ENCODE measurements around the gene CCN6. TPM values are rescaled to one million over a fixed set of nuclear protein-coding genes. Genes with fewer than 3 reads are reported as not detected.

CCN6 gene
- total RNA-seq, 3 donors from 2014 or later (not counting 1 experiment from before 2014, with no cell fraction given) = not detected

DNA sequence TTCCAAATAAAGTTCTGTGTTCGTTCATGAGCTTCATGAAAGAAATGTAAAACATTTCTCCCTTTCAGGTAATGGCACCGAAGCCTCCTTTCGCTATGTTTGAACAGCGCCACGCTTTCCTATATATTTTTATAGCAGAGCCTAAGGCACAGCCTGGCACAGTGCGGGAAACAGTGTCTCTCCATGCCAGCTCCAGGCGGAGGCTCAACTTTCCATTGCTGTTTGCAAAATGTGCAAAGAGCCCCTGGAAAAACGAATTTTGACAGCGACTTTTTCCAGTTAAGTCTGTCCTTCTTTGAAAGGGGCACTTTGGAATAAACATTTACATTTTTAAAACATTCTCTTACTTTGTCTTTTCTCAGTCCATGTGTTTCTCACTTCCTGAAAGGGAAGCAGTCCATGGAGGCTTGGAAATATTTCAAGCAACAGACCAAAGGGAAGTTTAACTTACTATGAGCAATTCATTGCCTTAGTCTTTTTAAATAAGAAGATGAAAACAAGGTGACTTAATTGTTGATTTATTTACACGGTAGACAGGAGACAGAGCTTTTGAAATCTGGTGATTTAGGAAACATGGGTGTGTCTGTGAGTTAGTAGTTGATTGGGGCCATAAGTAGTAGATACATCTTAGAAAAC is 769 bp downstream of the CCN6 start:
- ATAC-seq (no peak), DNase-seq (no peak)
- 86% methylated on average over 10 of the region's 10 CpGs for WGBS (ENCODE audit: insufficient coverage)
- Mint-ChIP-seq H3K4me1 (no peaks in the 10 kb centered on the region), H3K27ac (no peak overlapping the region), H3K9me3 (no peaks in the 10 kb centered on the region), H3K36me3 (no peaks in the 10 kb centered on the region), H3K27me3 (ENCODE audit: low read depth in 2 of 2) (peaks cover 5 to 8% of the 10 kb centered on the region in 2 donors), H3K4me3 (no peak overlapping the region)
- Histone ChIP-seq H3K27me3 (ENCODE audit: control insufficient read depth, insufficient read depth, low read length) (no peaks in the 10 kb centered on the region), H3K9me3 (ENCODE audit: control insufficient read depth, insufficient read depth, low read length) (no peaks in the 10 kb centered on the region), H3K4me1 (ENCODE audit: control insufficient read depth, insufficient read depth, low read length) (no peaks in the 10 kb centered on the region), H3K4me3 (ENCODE audit: low read length) (no peak overlapping the region), H3K36me3 (ENCODE audit: control insufficient read depth, insufficient read depth, low read length) (no peaks in the 10 kb centered on the region), H3K27ac (ENCODE audit: low read length) (no peak overlapping the region)
- TF ChIP-seq, protein P1, sequence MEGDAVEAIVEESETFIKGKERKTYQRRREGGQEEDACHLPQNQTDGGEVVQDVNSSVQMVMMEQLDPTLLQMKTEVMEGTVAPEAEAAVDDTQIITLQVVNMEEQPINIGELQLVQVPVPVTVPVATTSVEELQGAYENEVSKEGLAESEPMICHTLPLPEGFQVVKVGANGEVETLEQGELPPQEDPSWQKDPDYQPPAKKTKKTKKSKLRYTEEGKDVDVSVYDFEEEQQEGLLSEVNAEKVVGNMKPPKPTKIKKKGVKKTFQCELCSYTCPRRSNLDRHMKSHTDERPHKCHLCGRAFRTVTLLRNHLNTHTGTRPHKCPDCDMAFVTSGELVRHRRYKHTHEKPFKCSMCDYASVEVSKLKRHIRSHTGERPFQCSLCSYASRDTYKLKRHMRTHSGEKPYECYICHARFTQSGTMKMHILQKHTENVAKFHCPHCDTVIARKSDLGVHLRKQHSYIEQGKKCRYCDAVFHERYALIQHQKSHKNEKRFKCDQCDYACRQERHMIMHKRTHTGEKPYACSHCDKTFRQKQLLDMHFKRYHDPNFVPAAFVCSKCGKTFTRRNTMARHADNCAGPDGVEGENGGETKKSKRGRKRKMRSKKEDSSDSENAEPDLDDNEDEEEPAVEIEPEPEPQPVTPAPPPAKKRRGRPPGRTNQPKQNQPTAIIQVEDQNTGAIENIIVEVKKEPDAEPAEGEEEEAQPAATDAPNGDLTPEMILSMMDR (IDR thresholded peaks at IDR 0.05) = no peak
- intact Hi-C loops (cut with micrococcal nuclease) = no loop called here

DNA sequence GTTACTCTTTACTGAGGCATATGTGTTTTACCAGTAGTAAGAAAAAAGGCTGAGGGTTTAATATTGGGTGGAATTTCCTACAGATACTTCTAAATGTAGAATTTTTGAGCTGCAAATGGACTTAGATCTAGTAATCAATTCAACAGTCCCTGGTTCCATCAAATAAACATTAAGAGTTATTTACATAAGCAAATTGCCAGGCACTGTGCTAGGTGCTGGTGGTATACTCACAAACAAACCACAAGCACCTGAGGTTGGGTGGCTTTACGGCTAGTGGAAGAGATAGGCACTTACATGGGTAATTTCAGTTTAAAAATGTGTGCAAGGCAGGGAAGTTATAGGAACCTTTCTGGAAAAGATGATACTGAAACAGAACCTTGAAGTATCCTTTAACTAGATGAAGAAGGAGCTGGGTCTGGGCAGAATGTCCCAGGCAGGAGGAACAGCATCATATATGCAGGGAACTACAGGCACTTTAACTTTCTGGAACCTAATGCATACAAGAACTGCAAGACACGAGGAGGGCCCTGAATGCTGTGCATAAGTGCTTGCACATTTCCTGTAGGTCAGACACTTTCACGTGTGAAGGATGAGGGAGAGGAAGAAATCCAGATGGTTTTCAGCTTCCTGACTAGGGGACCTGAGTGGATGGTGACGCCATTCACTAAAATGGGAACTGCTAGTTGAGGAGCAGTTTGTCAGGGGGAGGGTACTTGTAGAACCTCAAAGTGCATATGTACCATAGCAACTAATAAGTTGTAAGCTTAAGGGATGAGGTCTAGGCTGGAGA is 4.5 kb downstream of the CCN6 start:
- no peaks in the 10 kb centered on the region for H3K36me3 ChIP-seq (ENCODE audit: control insufficient read depth, insufficient read depth, low read length)
- no peaks in the 10 kb centered on the region for H3K27me3 ChIP-seq (ENCODE audit: control insufficient read depth, insufficient read depth, low read length)
- Mint-ChIP-seq H3K27me3 (ENCODE audit: low read depth in 2 of 2) (peaks cover 5 to 8% of the 10 kb centered on the region in 2 donors), H3K4me3 (no peak overlapping the region), H3K36me3 (no peaks in the 10 kb centered on the region), H3K9me3 (no peaks in the 10 kb centered on the region), H3K27ac (no peak overlapping the region), H3K4me1 (no peaks in the 10 kb centered on the region)
- no peak for DNase-seq
- WGBS (ENCODE audit: insufficient coverage) = 28% methylated on average over 4 of the region's 4 CpGs
- no peak overlapping the region for H3K4me3 ChIP-seq (ENCODE audit: low read length)
- TF ChIP-seq, protein P1 (IDR thresholded peaks at IDR 0.05) = no peak
- H3K9me3 ChIP-seq (ENCODE audit: control insufficient read depth, insufficient read depth, low read length) = no peaks in the 10 kb centered on the region
- intact Hi-C loops (cut with micrococcal nuclease) = no loop called here
- H3K27ac ChIP-seq (ENCODE audit: low read length) = no peak overlapping the region
- ATAC-seq = no peak
- no peaks in the 10 kb centered on the region for H3K4me1 ChIP-seq (ENCODE audit: control insufficient read depth, insufficient read depth, low read length)

DNA sequence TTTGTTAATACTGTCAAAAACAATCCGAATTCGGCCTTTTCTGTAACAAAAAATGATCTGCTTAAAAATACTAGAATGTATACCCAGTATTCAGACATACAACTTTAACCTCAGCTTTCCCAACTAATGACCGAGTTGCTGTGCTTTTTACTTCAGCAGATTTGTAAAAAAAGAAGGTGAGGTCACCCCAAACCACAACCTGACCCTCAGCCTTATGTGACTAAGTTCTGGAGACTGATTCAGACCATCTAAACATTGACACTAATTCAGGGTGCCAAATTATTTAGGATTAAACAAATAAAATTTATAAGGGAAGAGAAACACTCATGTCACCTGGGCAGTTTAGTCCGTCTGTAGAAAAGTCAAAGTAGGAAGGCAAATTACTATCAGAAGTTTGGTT is 7.7 kb downstream of the CCN6 start:
- DNase-seq (no peak), ATAC-seq (no peak)
- H3K27me3 Mint-ChIP-seq (ENCODE audit: low read depth in 2 of 2) = peaks cover 0 to 8% of the 10 kb centered on the region in 2 donors
- H3K4me3 Mint-ChIP-seq = no peak overlapping the region
- no peaks in the 10 kb centered on the region for H3K4me1 ChIP-seq (ENCODE audit: control insufficient read depth, insufficient read depth, low read length)
- no peak overlapping the region for H3K27ac Mint-ChIP-seq
- TF ChIP-seq, protein P1 (IDR thresholded peaks at IDR 0.05) = no peak
- no peaks in the 10 kb centered on the region for H3K36me3 ChIP-seq (ENCODE audit: control insufficient read depth, insufficient read depth, low read length)
- no peaks in the 10 kb centered on the region for H3K9me3 Mint-ChIP-seq
- 83% methylated on average over 4 of the region's 4 CpGs for WGBS (ENCODE audit: insufficient coverage)
- H3K27ac ChIP-seq (ENCODE audit: low read length) = no peak overlapping the region
- H3K9me3 ChIP-seq (ENCODE audit: control insufficient read depth, insufficient read depth, low read length) = no peaks in the 10 kb centered on the region
- H3K4me1 Mint-ChIP-seq = no peaks in the 10 kb centered on the region
- intact Hi-C loops (cut with micrococcal nuclease) = no loop called here
- no peak overlapping the region for H3K4me3 ChIP-seq (ENCODE audit: low read length)
- no peaks in the 10 kb centered on the region for H3K36me3 Mint-ChIP-seq
- H3K27me3 ChIP-seq (ENCODE audit: control insufficient read depth, insufficient read depth, low read length) = peaks cover 2% of the 10 kb centered on the region
